Coronary artery (tissue), 2 donors: ENCODE data around the gene DENND2A.

Experiments used
- DNase-seq: peaks from one replicate; pipeline ENCODE4 v3.0.0-alpha.2; 2017; ENCODE audit warnings: low spot score
- H3K27ac ChIP-seq, 2 donors: fragments of 200-600 bp; sonication (generic); one replicate each; pipeline ENCODE4 v1.5.1; 2016 to 2019
- H3K4me3 ChIP-seq: fragments of 200-600 bp; sonication (generic); 2 replicates; pipeline ENCODE4 v1.5.1; 2016; ENCODE audit warnings: mild to moderate bottlenecking, moderate library complexity
- TF ChIP-seq, protein P1 (sequence below): fragments of 200-600 bp; sonication (generic); IDR thresholded peaks from one replicate; pipeline ENCODE4 v1.5.1; 2019; ENCODE audit warnings: antibody characterized with exemption

Gene DENND2A

DNA sequence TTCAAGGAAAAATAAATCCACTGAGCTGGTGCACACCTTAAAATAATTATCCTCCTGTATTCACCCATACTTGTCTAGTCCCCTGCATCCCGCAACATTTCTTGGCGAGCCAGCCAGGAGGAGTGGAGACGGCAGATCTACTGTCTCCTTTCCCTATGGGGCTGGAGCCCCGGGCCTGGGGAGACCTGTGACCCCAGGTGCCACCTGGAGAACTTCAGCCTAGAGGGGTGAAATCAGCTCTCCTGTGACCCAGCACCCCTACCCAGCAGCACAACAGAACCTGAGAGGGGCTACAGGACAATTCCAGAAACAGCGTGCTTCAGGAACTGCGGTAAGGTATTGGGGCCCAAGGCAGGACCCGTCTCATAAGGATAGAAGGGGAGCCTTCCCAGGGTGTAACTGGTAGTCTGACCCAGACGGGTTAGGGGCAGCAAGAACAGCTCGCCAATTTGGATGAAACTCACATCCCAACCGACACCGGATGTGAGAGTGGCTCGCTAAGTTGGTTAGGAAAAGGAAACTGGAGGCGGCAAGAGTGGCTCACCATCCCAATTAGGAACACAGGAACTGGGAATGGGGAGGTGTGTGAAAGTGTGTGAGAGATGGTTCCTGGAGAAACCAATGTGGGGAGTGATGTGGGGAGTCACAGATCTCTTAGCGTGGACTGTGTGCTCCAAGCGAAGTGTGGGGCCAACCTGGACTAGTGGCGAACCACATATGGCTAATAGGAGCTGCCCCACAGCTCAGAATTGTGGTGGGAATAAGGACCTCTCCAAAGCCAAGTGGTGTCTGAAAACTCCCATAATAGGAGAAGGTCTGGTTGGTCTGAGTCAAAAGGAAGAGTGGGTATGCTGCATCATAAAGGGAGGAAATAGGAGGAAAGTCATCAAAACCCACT, 15.1 kb upstream of the DENND2A start:
- DNase-seq, result no peak
- Histone ChIP-seq H3K4me3 (peak overlapping the region; percentile 65), H3K27ac (peak overlapping the region in 1 of 2 donors; percentile 43)
- TF ChIP-seq, protein P1, sequence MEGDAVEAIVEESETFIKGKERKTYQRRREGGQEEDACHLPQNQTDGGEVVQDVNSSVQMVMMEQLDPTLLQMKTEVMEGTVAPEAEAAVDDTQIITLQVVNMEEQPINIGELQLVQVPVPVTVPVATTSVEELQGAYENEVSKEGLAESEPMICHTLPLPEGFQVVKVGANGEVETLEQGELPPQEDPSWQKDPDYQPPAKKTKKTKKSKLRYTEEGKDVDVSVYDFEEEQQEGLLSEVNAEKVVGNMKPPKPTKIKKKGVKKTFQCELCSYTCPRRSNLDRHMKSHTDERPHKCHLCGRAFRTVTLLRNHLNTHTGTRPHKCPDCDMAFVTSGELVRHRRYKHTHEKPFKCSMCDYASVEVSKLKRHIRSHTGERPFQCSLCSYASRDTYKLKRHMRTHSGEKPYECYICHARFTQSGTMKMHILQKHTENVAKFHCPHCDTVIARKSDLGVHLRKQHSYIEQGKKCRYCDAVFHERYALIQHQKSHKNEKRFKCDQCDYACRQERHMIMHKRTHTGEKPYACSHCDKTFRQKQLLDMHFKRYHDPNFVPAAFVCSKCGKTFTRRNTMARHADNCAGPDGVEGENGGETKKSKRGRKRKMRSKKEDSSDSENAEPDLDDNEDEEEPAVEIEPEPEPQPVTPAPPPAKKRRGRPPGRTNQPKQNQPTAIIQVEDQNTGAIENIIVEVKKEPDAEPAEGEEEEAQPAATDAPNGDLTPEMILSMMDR, result no peak

DNA sequence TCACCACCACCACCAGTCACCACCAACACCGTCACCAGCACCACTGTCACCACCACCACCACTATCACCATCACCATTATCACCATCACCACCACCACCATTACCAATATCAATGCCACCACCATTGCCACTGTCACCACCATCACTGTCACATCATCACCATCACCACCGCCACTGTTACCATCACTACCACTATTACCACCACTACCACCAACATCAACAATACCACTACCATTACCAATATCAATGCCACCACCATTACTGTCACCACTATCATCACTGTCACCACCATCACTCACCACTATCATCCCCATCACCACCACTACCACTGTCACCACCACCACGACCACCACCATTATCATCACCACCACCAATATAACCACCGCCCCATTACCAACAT, 14.0 kb upstream of the DENND2A start:
- DNase-seq, result no peak
- TF ChIP-seq, protein P1, result no peak
- no peak overlapping the region for H3K4me3 ChIP-seq
- H3K27ac ChIP-seq, result no peak overlapping the region

DNA sequence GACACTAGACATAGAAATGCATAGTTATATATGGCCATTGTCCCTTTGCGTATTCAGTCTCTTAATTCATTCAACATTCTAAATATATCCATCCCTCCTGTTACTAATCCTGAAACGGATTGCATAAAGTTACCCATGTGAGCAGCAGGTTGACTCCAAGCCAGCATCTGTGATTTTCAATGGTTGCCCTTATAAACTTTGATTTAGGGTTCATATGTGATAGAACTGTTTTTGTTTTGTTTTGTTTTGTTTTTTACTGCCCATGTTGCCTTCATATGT, 13.4 kb upstream of the DENND2A start:
- no peak overlapping the region for H3K4me3 ChIP-seq
- no peak for DNase-seq
- H3K27ac ChIP-seq, result no peak overlapping the region
- TF ChIP-seq, protein P1, result no peak

DNA sequence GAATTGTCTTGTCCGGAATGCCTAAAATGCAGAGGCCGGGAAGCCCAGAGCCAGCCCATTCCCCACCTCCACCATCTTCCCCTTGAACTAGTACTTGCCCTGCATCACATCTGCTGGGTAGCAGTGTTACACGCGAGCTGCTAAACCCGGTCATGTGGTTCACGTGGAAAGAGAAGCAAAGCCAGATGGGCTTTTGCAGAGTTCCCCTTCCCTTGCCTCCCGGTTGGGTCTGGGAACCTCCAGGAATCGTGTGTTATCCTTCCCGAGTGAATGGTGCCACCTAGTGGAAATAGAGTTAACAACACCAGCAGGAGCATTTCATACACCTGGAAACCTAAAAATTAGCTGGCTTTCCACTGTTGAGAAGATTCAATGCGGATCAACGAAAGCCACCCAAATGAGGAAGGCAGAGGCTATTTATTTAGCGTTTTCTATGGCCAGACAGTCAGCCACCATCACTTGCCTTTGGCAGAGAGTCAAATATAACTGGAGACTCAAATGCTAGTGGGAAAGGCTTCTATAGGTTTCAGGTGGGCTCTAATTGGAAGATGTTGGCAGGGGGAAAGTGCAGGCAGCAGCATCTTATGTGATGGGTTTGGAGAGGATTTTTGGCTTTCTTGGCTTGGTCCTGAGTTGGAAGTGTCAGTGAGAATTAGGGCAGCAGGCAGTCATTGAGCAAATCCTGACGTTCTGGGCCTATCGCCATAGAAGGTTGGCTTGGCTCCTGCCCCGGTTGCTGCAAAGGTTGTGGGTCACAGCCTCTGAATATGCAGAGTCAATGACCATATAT, 12.9 kb upstream of the DENND2A start:
- no peak for DNase-seq
- Histone ChIP-seq H3K27ac (no peak overlapping the region), H3K4me3 (no peak overlapping the region)
- TF ChIP-seq, protein P1, result peak; percentile 94

DNA sequence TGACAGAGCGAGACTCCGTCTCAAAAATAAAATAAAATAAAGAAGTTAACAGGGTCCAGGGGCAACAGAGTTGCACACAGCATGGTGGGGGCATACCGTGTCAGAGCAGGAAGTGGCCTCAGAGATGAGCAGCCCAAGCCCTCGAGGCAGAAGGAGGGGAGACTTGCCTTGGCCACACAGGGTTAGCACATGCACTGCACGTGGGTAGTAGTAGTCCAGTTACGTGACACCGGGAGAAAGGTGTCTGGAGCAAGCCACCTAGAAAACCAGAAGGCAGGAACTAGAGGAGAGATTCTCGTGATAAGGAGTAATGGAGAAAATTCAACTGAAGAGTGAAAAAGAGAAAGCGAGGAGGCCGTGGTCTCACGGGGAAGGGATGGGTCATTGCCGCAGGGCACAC, 9.8 kb upstream of the DENND2A start:
- H3K4me3 ChIP-seq, result no peak overlapping the region
- DNase-seq, result no peak
- no peak overlapping the region for H3K27ac ChIP-seq
- TF ChIP-seq, protein P1, result no peak

DNA sequence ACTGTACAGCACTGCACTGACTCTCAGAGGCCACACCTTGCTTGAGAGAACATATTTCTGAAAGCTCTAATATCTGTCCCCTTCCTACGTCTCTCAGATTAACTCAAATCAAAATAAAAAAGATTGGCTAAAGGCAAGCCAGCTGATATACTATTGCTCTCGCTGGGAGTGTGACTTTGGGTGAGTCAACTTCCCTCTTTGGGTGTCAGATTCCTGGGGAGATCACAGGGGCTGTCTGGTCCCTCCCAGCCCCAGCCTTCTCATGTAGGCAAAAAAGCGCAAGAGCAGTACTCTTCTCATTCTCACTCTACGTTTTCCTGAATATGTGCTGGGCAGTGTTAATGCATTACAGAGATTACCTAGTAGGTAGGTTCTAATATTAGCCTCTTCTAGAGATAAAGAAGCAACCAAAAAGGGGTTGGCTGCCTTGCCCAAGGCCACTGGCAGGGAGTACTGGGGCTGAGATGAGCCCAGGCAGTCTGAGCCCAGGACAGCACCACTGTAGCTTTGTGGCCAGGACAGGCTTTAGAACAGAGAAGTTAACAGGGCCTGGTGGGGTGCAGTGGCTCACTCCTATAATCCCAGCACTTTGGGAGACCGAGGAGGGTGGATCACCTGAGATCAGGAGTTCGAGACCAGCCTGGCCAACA, 9.1 kb upstream of the DENND2A start:
- TF ChIP-seq, protein P1, result no peak
- no peak overlapping the region for H3K27ac ChIP-seq
- no peak overlapping the region for H3K4me3 ChIP-seq
- DNase-seq, result no peak
